NCI-H748 (cell line): ENCODE data around the gene VPS33B.
"Not testable (repeated sequence)": the region's sequence is repeated elsewhere in the genome, so short reads cannot be mapped to it uniquely, and the experiment has no call there.

Experiments
- DNase-seq: peaks from one replicate; lab custom pipeline; 2025; ENCODE audit not compliant: unreplicated experiment; lab: John Stamatoyannopoulos, UW

VPS33B gene

GRCh38 chr15:91022075-91022831, at the start of gene VPS33B:
Gene VPS33B, minus strand, starts transcription at chr15:91022594. Its CDS starts 345 bp downstream, at chr15:91022249.
- DNase-seq: peak; percentile 93

- DNase-seq: no peak
Measured at GRCh38 chr15:91072161-91072560, 49.8 kb upstream of the VPS33B start.

- DNase-seq: no peak
Measured at GRCh38 chr15:91070872-91071271, 48.5 kb upstream of the VPS33B start.

- DNase-seq: no peak
Measured at GRCh38 chr15:91068966-91069365, 46.6 kb upstream of the VPS33B start.

GRCh38 chr15:91068436-91068835, 46.0 kb upstream of the VPS33B start:
- DNase-seq: no peak

GRCh38 chr15:91067036-91067435, 44.6 kb upstream of the VPS33B start:
- DNase-seq: no peak

GRCh38 chr15:91065505-91065904, 43.1 kb upstream of the VPS33B start:
- no peak for DNase-seq

GRCh38 chr15:91061997-91062396, 39.6 kb upstream of the VPS33B start:
- no peak for DNase-seq

- no peak for DNase-seq
Measured at GRCh38 chr15:91061230-91061629, 38.8 kb upstream of the VPS33B start.

- DNase-seq: peak; percentile 86
Measured at GRCh38 chr15:91055548-91056331, 33.3 kb upstream of the VPS33B start.

GRCh38 chr15:91054816-91055215, 32.4 kb upstream of the VPS33B start:
- DNase-seq: no peak

GRCh38 chr15:91051248-91051647, 28.9 kb upstream of the VPS33B start:
- no peak for DNase-seq

- DNase-seq: no peak
Measured at GRCh38 chr15:91050128-91050455, 27.7 kb upstream of the VPS33B start.

GRCh38 chr15:91049378-91050127, 27.2 kb upstream of the VPS33B start:
- DNase-seq: peak; percentile 60

- DNase-seq: no peak
Measured at GRCh38 chr15:91047545-91048199, 25.3 kb upstream of the VPS33B start.

GRCh38 chr15:91046056-91046455, 23.7 kb upstream of the VPS33B start:
- DNase-seq: not testable (repeated sequence)

- no peak for DNase-seq
Measured at GRCh38 chr15:91045065-91045464, 22.7 kb upstream of the VPS33B start.

GRCh38 chr15:91043202-91043874, 20.9 kb upstream of the VPS33B start:
- no peak for DNase-seq

- no peak for DNase-seq
Measured at GRCh38 chr15:91040856-91041255, 18.5 kb upstream of the VPS33B start.

GRCh38 chr15:91039996-91040395, 17.6 kb upstream of the VPS33B start:
- no peak for DNase-seq
